CD4-positive, alpha-beta T cell (primary cell): Measurements from ENCODE around the gene ARMH3. TPM values are rescaled to one million over a fixed set of nuclear protein-coding genes. Genes with fewer than 3 reads are reported as not detected.

Experiments
- ATAC-seq: fragments of 200-7000 bp; cut with Tn5 transposase; one replicate; pipeline ENCODE4 v1.10.0; 2022; ENCODE audit warnings: mild to moderate bottlenecking; ENCODE audit not compliant: poor library complexity
- CTCF ChIA-PET: fragments of 350-600 bp; sonication (Branson Sonifier 250); formaldehyde crosslinking; loops from one replicate; lab custom pipeline; 2021; ENCODE audit warnings: antibody characterized with exemption, inconsistent platforms; lab: Charles Lee
- POLR2A ChIA-PET: fragments of 350-600 bp; sonication (Branson Sonifier 250); formaldehyde crosslinking; loops from one replicate; lab custom pipeline; 2021; ENCODE audit warnings: antibody characterized with exemption, inconsistent platforms; lab: Charles Lee
- DNase-seq, 14 experiments: peaks; one replicate each; pipeline ENCODE4 v3.0.0-alpha.2; 2013 to 2020; ENCODE audit warnings: mixed read lengths in 2 of 14
- H3K27ac ChIP-seq, 2 donors: one replicate each; pipeline versions ENCODE4 v1.5.1 to v1.7.0; 2013; ENCODE audit warnings: low read length in 2 of 2, low read depth in 1 of 2, mild to moderate bottlenecking in 1 of 2
- H3K27me3 ChIP-seq, 2 experiments: 1 replicate in 1 of 2; 2 replicates in 1 of 2; pipeline versions ENCODE4 v1.6.1 to v1.7.0; 2013; ENCODE audit warnings: low read length in 2 of 2, control low read depth in 1 of 2, mild to moderate bottlenecking in 1 of 2, moderate library complexity in 1 of 2; ENCODE audit not compliant: insufficient read depth in 2 of 2, control insufficient read depth in 1 of 2
- H3K36me3 ChIP-seq: one replicate; pipeline ENCODE4 v1.6.1; 2013; ENCODE audit warnings: low read length, control low read depth; ENCODE audit not compliant: insufficient read depth
- H3K4me1 ChIP-seq: one replicate; pipeline ENCODE4 v1.6.1; 2013; ENCODE audit warnings: low read length, control low read depth; ENCODE audit not compliant: insufficient read depth
- H3K4me3 ChIP-seq: one replicate; pipeline ENCODE4 v1.5.1; 2013; ENCODE audit warnings: mild to moderate bottlenecking, low read length, moderate library complexity
- H3K9me3 ChIP-seq, 2 experiments: 1 replicate in 1 of 2; 2 replicates in 1 of 2; pipeline versions ENCODE4 v1.6.1 to v1.7.0; 2013; ENCODE audit warnings: low read length in 2 of 2, mild to moderate bottlenecking in 2 of 2, control low read depth in 1 of 2, moderate library complexity in 1 of 2; ENCODE audit not compliant: control insufficient read depth in 1 of 2, insufficient read depth in 1 of 2
- H3K27ac Mint-ChIP-seq: one replicate; pipeline ENCODE4 v1.8.0; 2020; ENCODE audit warnings: mixed read lengths
- H3K27me3 Mint-ChIP-seq: one replicate; pipeline ENCODE4 v1.8.0; 2021; ENCODE audit warnings: mixed read lengths
- H3K36me3 Mint-ChIP-seq: one replicate; pipeline ENCODE4 v1.8.0; 2021; ENCODE audit warnings: low read depth, mixed read lengths
- H3K4me1 Mint-ChIP-seq: one replicate; pipeline ENCODE4 v1.8.0; 2021; ENCODE audit warnings: low read depth, mixed read lengths
- H3K4me3 Mint-ChIP-seq: one replicate; pipeline ENCODE4 v1.8.0; 2020; ENCODE audit warnings: mild to moderate bottlenecking, mixed read lengths
- H3K9me3 Mint-ChIP-seq: one replicate; pipeline ENCODE4 v1.8.0; 2020; ENCODE audit warnings: mixed read lengths
- CTCF ChIP-seq: fragments of 200-600 bp; IDR thresholded peaks from one replicate; pipeline ENCODE4 v1.8.0; 2022; ENCODE audit warnings: antibody characterized with exemption, mild to moderate bottlenecking
- intact Hi-C, 2 experiments: fragments of 100-400 bp; cut with DNase I in 1 of 2; cut with micrococcal nuclease in 1 of 2; formaldehyde crosslinking; loops; one replicate each; pipeline versions ENCODE4 v1.15.1 to v1.9.0; 2023 to 2025; cut with DNase I, micrococcal nuclease
- total RNA-seq, 174 experiments: library from RNA in 2 of 174; stranded (reverse) in 2 of 174; gene quantifications; one replicate each; pipeline ENCODE4 v1.2.3 and lab custom pipeline; 2021 to 2026

Gene ARMH3
- total RNA-seq, 2 experiments from 2014 or later: 17.7 to 18.9 TPM

DNA sequence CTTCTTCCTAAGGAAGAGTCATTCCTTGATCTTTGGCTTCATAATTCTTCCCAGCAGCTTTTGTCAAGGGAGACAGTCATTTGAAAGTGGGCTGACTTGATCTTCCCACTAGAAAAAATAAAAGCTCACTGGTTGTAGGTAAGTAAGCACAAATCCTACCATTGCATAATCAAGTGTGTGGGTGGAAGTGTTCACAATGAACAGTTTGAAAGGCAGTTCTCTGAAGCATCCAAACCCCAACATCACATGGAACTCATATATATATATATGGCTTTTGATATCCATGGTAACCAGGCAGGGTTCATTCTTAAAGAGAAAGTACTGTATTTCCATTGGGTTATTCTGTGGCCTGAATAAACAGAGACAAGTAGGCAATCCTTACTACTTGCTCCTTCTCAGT, 51.6 kb downstream of the ARMH3 start:
- Mint-ChIP-seq H3K27me3 (no peaks in the 10 kb centered on the region), H3K4me1 (peaks cover 14% of the 10 kb centered on the region), H3K9me3 (no peaks in the 10 kb centered on the region), H3K27ac (no peak overlapping the region), H3K4me3 (no peak overlapping the region), H3K36me3 (peaks cover 73% of the 10 kb centered on the region)
- DNase-seq: no peak
- H3K27ac ChIP-seq: no peak overlapping the region
- ChIA-PET CTCF (no interaction called here), POLR2A (no interaction called here)
- no peaks in the 10 kb centered on the region for H3K9me3 ChIP-seq
- no peak for ATAC-seq
- no peak for TF ChIP-seq CTCF
- peaks cover 48% of the 10 kb centered on the region for H3K36me3 ChIP-seq
- H3K4me3 ChIP-seq: no peak overlapping the region
- no peaks in the 10 kb centered on the region for H3K27me3 ChIP-seq
- intact Hi-C loops: loop anchor here in 1 of 2 experiments (10.0 kb wide), 1 partner anchor 120 kb away; no protein-coding TSS in a partner anchor
- no peaks in the 10 kb centered on the region for H3K4me1 ChIP-seq

GRCh38 chr10:102003541-102003940, 52.4 kb downstream of the ARMH3 start:
- Mint-ChIP-seq H3K36me3 (peaks cover 70% of the 10 kb centered on the region), H3K27ac (no peak overlapping the region), H3K4me1 (peaks cover 14% of the 10 kb centered on the region), H3K9me3 (no peaks in the 10 kb centered on the region), H3K27me3 (no peaks in the 10 kb centered on the region), H3K4me3 (no peak overlapping the region)
- ATAC-seq: no peak
- Histone ChIP-seq H3K9me3 (no peaks in the 10 kb centered on the region), H3K27me3 (no peaks in the 10 kb centered on the region), H3K27ac (no peak overlapping the region), H3K4me3 (no peak overlapping the region), H3K4me1 (no peaks in the 10 kb centered on the region), H3K36me3 (peaks cover 43% of the 10 kb centered on the region)
- POLR2A ChIA-PET: no interaction called here
- no peak for TF ChIP-seq CTCF
- no peak for DNase-seq
- CTCF ChIA-PET: interaction anchor here (0.6 to 1.5 kb wide), 3 partner anchors 12 to 163 kb away, joined by 3 to 4 read pairs (median 4); no protein-coding TSS in a partner anchor
- intact Hi-C loops: loop anchor here in 1 of 2 experiments (10.0 kb wide), 1 partner anchor 119 kb away; no protein-coding TSS in a partner anchor

DNA sequence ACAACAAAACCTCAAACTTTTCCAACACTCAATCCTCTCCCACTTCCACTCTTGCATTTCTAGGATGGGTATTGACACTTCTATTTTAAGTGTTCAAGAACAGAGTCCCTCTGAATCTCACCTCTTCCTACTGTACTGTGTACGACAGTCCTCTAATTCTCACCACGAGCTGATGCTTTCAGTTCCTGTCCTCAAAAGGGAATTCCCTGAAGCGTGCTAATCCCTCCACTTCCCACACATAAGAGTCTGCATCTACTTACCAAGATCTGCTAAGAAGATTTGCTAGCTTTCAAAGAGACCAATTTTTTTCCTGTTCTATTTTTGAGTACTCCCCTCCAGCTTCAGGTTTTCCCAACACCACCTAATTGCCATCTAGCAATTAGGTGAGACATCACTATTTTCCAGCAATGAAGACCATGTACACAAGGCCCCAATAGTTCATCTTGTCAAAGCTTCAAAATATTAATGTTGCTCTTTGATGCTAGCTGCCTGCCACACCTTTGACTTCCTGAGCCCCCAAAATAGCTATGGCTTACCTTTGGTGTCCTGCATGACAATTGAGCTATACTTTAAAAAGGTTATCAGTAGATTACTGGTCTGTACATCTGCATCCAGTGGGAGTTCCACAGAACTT, 54.4 kb downstream of the ARMH3 start:
- Histone ChIP-seq H3K4me3 (no peak overlapping the region), H3K27me3 (no peaks in the 10 kb centered on the region), H3K9me3 (no peaks in the 10 kb centered on the region), H3K36me3 (peaks cover 50% of the 10 kb centered on the region), H3K27ac (no peak overlapping the region), H3K4me1 (no peaks in the 10 kb centered on the region)
- ATAC-seq (no peak), DNase-seq (peak in 2 of 14 experiments; percentile 52 to 57)
- intact Hi-C loops: loop anchor here in 1 of 2 experiments (10.0 kb wide), 1 partner anchor 117 kb away; no protein-coding TSS in a partner anchor
- H3K36me3 Mint-ChIP-seq: peaks cover 66% of the 10 kb centered on the region
- no peaks in the 10 kb centered on the region for H3K9me3 Mint-ChIP-seq
- H3K4me3 Mint-ChIP-seq: no peak overlapping the region
- H3K27ac Mint-ChIP-seq: peak overlapping the region; percentile 24
- H3K27me3 Mint-ChIP-seq: no peaks in the 10 kb centered on the region
- ChIA-PET CTCF (no interaction called here), POLR2A (no interaction called here)
- peaks cover 14% of the 10 kb centered on the region for H3K4me1 Mint-ChIP-seq
- no peak for TF ChIP-seq CTCF
